OCI-LY1 (cell line): ENCODE measurements around the gene IL13.

Experiments
- H2AFZ ChIP-seq: fragments of 200-600 bp; sonication (generic), shearing (Covaris generic); 2 replicates; pipeline ENCODE4 v1.6.0; 2014; ENCODE audit warnings: antibody characterized with exemption, mild to moderate bottlenecking, low read length
- H3F3A ChIP-seq: fragments of 200-600 bp; sonication (generic), shearing (Covaris generic); 2 replicates; pipeline ENCODE4 v1.6.0; 2014; ENCODE audit warnings: mild to moderate bottlenecking, antibody characterized with exemption, low read length, moderate library complexity; ENCODE audit not compliant: insufficient read depth
- H3K27ac ChIP-seq: fragments of 200-600 bp; sonication (generic); 2 replicates; pipeline ENCODE4 v1.5.1; 2014; ENCODE audit warnings: low read length, mixed run types, mild to moderate bottlenecking, low read depth; ENCODE audit not compliant: poor library complexity, severe bottlenecking
- H3K27me3 ChIP-seq: fragments of 200-600 bp; sonication (generic); 2 replicates; pipeline ENCODE4 v1.6.0; 2014; ENCODE audit warnings: antibody characterized with exemption, mild to moderate bottlenecking, low read length, moderate library complexity; ENCODE audit not compliant: insufficient read depth
- H3K36me3 ChIP-seq: fragments of 200-600 bp; sonication (generic); 2 replicates; pipeline ENCODE4 v1.6.1; 2014; ENCODE audit warnings: mild to moderate bottlenecking, antibody characterized with exemption, low read length, moderate library complexity, mixed read lengths; ENCODE audit not compliant: insufficient read depth
- H3K4me1 ChIP-seq: fragments of 200-600 bp; sonication (generic); 2 replicates; pipeline ENCODE4 v1.5.1; 2014; ENCODE audit warnings: mild to moderate bottlenecking, low read length, moderate library complexity; ENCODE audit not compliant: insufficient read depth, severe bottlenecking
- H3K4me2 ChIP-seq: fragments of 200-600 bp; sonication (generic), shearing (Covaris generic); 2 replicates; pipeline ENCODE4 v1.6.1; 2014; ENCODE audit warnings: low read length
- H3K4me3 ChIP-seq: fragments of 200-600 bp; sonication (generic); 2 replicates; pipeline ENCODE4 v1.5.1; 2014; ENCODE audit warnings: low read length, low read depth, mild to moderate bottlenecking, mixed read lengths; ENCODE audit not compliant: poor library complexity, severe bottlenecking
- H3K79me2 ChIP-seq: fragments of 200-600 bp; shearing (Covaris generic); 2 replicates; pipeline ENCODE4 v1.6.1; 2016; ENCODE audit warnings: mixed run types, low read length, mixed read lengths; ENCODE audit not compliant: insufficient read depth
- H3K9ac ChIP-seq: fragments of 200-600 bp; sonication (generic), shearing (Covaris generic); 2 replicates; pipeline ENCODE4 v1.6.1; 2014; ENCODE audit warnings: mild to moderate bottlenecking, low read length, mixed read lengths
- H3K9me2 ChIP-seq: fragments of 200-600 bp; sonication (generic), shearing (Covaris generic); 2 replicates; pipeline ENCODE4 v1.6.1; 2014; ENCODE audit warnings: low read depth, mild to moderate bottlenecking, low read length, mixed read lengths
- H3K9me3 ChIP-seq: fragments of 200-600 bp; shearing (Covaris generic); 2 replicates; pipeline ENCODE4 v1.6.1; 2014; ENCODE audit warnings: low read length, mixed read lengths
- H4K20me1 ChIP-seq: fragments of 200-600 bp; sonication (generic), shearing (Covaris generic); 2 replicates; pipeline ENCODE4 v1.6.0; 2016; ENCODE audit warnings: mild to moderate bottlenecking, low read length; ENCODE audit not compliant: insufficient read depth
- EZH2 ChIP-seq: fragments of 200-600 bp; sonication (generic), shearing (Covaris generic); IDR thresholded peaks from 2 replicates; pipeline ENCODE4 v1.8.0; 2017; ENCODE audit warnings: borderline replicate concordance, mixed run types, mild to moderate bottlenecking, antibody characterized with exemption, low read length, moderate library complexity, mixed read lengths
- TF ChIP-seq, protein P1 (sequence below): fragments of 200-600 bp; sonication (generic), shearing (Covaris generic); IDR thresholded peaks from 2 replicates; pipeline ENCODE4 v1.5.1; 2017; ENCODE audit warnings: mild to moderate bottlenecking, antibody characterized with exemption, low read length, moderate library complexity, mixed read lengths

Gene IL13

DNA sequence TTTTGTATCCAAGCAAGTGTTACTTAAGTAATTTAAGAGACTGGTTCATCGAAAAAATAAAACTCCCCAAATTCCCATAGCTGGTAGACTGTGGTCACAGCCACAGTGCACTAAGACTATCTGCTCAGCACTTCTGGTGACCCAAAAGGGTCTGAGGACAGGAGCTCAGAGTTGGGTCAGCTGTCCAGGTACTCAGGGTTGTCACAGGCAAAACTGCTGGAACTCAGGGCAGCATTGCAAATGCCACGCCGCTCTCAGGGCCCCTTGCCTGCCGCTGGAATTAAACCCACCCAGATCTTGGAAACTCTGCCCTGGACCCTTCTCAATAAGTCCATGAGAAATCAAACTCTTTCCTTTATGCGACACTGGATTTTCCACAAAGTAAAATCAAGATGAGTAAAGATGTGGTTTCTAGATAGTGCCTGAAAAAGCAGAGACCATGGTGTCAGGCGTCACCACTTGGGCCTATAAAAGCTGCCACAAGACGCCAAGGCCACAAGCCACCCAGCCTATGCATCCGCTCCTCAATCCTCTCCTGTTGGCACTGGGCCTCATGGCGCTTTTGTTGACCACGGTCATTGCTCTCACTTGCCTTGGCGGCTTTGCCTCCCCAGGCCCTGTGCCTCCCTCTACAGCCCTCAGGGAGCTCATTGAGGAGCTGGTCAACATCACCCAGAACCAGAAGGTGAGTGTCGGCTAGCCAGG lies at the start of gene IL13:
IL13 (plus strand) TSS at position 498 of the 705 bp plus-strand sequence; CDS start at position 512, 14 bp downstream.
- H3K4me3 ChIP-seq: no peak within 1 kb of the TSS
- H3K9ac ChIP-seq: no peak within 1 kb of the TSS
- no peaks in the 10 kb centered on the region for H3K36me3 ChIP-seq
- peaks cover 4% of the 10 kb centered on the region for H3K4me1 ChIP-seq
- no peaks in the 10 kb centered on the region for H3F3A ChIP-seq
- no peaks in the 10 kb centered on the region for H3K79me2 ChIP-seq
- H3K27me3 ChIP-seq: peaks cover 10% of the 10 kb centered on the region
- no peaks in the 10 kb centered on the region for H3K9me2 ChIP-seq
- H3K9me3 ChIP-seq: no peaks in the 10 kb centered on the region
- no peak within 1 kb of the TSS for H2AFZ ChIP-seq
- H3K27ac ChIP-seq: no peak within 1 kb of the TSS
- H4K20me1 ChIP-seq: no peaks in the 10 kb centered on the region
- H3K4me2 ChIP-seq: no peak within 1 kb of the TSS
- TF ChIP-seq, protein P1, sequence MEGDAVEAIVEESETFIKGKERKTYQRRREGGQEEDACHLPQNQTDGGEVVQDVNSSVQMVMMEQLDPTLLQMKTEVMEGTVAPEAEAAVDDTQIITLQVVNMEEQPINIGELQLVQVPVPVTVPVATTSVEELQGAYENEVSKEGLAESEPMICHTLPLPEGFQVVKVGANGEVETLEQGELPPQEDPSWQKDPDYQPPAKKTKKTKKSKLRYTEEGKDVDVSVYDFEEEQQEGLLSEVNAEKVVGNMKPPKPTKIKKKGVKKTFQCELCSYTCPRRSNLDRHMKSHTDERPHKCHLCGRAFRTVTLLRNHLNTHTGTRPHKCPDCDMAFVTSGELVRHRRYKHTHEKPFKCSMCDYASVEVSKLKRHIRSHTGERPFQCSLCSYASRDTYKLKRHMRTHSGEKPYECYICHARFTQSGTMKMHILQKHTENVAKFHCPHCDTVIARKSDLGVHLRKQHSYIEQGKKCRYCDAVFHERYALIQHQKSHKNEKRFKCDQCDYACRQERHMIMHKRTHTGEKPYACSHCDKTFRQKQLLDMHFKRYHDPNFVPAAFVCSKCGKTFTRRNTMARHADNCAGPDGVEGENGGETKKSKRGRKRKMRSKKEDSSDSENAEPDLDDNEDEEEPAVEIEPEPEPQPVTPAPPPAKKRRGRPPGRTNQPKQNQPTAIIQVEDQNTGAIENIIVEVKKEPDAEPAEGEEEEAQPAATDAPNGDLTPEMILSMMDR: no peak
- TF ChIP-seq EZH2: no peak

DNA sequence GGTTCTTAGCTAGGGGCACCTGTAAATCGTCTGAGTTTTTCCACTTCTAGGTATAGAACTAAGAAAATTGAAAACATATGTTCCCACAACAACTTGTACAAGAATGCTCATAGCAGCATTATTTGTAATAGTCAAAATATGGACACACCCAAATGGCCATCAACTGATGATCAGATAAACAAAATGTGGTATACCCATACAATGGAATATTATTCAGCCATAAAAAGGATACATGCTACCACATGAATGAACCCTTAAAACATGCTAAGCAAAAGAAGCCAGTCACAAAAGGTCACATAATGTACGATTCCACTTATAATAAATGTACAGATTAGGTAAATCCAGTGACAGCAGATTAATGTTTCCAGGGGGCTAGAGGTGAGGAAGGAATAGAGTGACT lies 46.0 kb upstream of the IL13 start:
- no peak overlapping the region for H3K4me3 ChIP-seq
- H3K9me3 ChIP-seq: no peaks in the 10 kb centered on the region
- no peak for TF ChIP-seq EZH2
- TF ChIP-seq, protein P1: no peak
- H3K27ac ChIP-seq: no peak overlapping the region
- no peaks in the 10 kb centered on the region for H3K79me2 ChIP-seq
- no peaks in the 10 kb centered on the region; the same call in 1 of the 2 replicates for H3F3A ChIP-seq
- H2AFZ ChIP-seq: no peak overlapping the region
- H3K9ac ChIP-seq: no peak overlapping the region
- H4K20me1 ChIP-seq: no peaks in the 10 kb centered on the region
- peaks cover 82% of the 10 kb centered on the region for H3K36me3 ChIP-seq
- H3K4me1 ChIP-seq: no peaks in the 10 kb centered on the region
- H3K9me2 ChIP-seq: no peaks in the 10 kb centered on the region
- no peaks in the 10 kb centered on the region for H3K27me3 ChIP-seq
- H3K4me2 ChIP-seq: no peak overlapping the region

DNA sequence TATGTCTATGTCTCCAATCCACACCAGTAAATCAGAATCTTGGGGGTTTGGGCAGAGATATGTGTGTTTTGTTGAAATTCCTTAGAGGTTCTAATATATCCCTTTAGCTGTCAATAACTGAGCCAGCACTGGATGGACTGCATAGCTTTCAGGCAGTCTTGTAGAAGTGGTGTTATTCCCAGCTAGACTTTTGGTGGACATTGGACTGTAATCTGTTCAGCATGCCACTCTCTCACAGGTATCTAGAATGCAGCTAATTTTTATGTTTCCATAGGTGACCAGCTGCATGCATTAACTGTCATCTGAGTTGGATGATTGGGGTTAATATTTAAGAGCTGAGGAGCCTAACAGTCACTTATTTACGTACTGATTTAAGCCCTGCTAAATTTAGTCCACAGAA lies 45.1 kb upstream of the IL13 start:
- no peak overlapping the region for H2AFZ ChIP-seq
- H3K36me3 ChIP-seq: peaks cover 85% of the 10 kb centered on the region
- no peaks in the 10 kb centered on the region for H4K20me1 ChIP-seq
- no peaks in the 10 kb centered on the region for H3K27me3 ChIP-seq
- no peak overlapping the region for H3K4me2 ChIP-seq
- no peak overlapping the region for H3K9ac ChIP-seq
- H3K4me1 ChIP-seq: no peaks in the 10 kb centered on the region
- no peak for TF ChIP-seq EZH2
- TF ChIP-seq, protein P1: no peak
- no peaks in the 10 kb centered on the region for H3F3A ChIP-seq
- H3K9me2 ChIP-seq: no peaks in the 10 kb centered on the region
- H3K9me3 ChIP-seq: no peaks in the 10 kb centered on the region
- H3K79me2 ChIP-seq: no peaks in the 10 kb centered on the region
- H3K27ac ChIP-seq: no peak overlapping the region
- H3K4me3 ChIP-seq: no peak overlapping the region
